HG03066 (cell line): ENCODE data around the gene BID.
"Not testable (repeated sequence)": the region's sequence is repeated elsewhere in the genome, so short reads cannot be mapped to it uniquely, and the experiment has no call there.

ENCODE experiments used
- ATAC-seq: cut with Tn5 transposase; IDR thresholded peaks from one replicate; pipeline ENCODE4 v1.9.1; 2021; ENCODE audit warnings: low read depth; ENCODE audit not compliant: unreplicated experiment

The BID gene

GRCh38 chr22:17707526-17707925 lies 66.7 kb downstream of the BID start:
- no peak for ATAC-seq

GRCh38 chr22:17706947-17707346 lies 67.3 kb downstream of the BID start:
- no peak for ATAC-seq

DNA sequence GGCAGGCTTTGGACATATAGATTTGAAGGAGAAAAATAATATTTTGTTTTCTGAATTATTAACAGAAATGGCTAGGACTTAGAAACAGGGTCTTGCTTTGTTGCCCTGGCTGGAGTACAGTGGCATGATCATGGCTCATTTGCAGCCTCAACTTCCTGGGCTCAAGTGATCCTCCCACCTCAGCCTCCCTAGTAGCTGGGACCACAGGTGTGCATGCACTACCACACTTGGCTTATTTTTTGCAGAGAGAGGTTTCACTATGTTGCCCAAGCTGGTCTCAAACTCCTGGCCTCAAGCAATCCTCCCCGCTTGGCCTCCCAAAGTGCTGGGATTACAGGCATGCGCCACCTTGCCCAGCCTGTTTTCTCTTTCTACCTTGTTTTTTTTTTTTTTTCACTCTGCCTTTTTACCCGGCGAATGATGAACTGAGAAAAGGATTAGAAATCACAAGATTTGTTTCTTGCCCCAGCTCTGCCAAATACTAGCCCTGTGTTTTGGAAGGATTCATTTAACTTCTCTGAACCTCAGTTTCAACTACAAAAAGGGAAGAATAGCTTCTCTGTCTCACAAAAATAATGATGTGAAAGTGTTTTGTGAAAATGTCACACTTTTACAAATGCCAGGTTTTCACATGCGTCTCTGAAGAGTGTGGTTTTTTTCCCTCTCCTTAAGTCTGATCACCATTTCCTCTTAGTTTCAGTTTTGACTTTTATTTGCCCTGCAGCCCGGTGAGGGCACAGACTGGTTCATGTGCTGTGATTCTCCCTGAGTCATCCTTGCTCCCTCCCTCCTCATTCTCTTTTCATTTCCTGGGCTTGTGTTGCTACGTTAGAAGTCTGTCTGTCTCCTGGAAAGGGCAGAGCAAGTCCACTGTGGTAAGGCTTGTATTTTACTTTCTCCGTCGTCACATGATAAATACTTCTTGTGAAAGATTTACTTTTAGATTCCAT lies 68.0 kb downstream of the BID start:
- peak; percentile 84 for ATAC-seq

DNA sequence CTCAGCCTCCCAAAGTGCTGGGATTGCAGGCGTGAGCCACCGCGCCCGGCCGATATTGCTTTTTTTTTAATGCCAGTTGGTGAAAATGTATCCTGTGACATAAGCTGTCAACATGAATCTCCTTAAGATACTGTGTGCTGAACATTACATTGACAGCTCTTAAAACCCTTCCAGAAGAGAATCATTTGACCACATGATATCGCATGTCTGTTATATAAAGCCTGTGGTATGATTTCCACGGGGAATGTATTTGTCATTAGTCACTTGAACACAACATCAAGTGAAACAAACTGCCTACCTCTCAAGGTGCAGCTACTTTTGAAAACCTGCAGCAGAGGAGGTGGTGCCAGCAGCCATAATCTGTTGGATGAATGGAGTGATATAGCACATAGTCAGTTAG lies 68.7 kb downstream of the BID start:
- no peak for ATAC-seq

GRCh38 chr22:17703811-17704210 lies 70.5 kb downstream of the BID start:
- ATAC-seq: no peak

DNA sequence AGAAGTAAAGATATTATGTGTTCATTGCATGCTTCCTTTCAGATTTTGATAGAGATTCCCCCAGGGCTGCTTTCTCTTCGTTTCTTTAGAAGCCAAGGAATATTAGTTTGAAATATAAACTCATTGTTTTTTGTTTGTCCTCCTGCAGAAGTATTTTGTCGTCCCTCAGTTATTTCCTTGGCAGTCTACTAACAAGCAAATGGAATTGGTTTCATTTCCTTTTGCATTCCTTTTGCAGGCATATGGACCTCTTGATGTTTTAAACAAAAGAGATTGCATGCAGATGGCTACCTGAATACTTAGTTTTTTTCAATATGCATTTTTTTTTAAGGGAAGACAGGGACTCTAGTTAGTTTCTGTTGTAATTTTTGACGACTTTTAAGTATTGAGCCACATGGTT lies 73.5 kb downstream of the BID start:
- no peak for ATAC-seq

- no peak for ATAC-seq
Measured at GRCh38 chr22:17699696-17700340, 74.5 kb downstream of the BID start.

DNA sequence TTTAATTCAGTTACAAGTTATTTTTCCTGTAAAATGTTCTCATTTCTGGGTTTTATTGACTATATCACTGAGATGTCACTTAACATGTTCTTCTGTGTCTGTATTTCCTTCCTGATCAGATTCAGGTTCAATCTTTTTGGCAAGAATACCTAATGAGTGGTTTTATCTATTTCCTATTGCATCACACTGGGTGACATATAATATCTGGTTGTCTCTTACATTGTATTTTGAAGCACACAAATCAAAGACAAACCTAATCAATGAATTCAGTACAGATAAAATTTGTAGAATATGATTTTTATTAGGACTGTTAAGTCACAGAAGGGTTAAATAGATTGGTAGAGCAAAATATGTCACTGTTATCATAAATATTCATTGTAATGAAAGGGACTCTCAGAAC lies 75.3 kb downstream of the BID start:
- ATAC-seq: no peak

- not testable (repeated sequence) for ATAC-seq
Measured at GRCh38 chr22:17698276-17698675, 76.0 kb downstream of the BID start.

- ATAC-seq: not testable (repeated sequence)
Measured at GRCh38 chr22:17697196-17697595, 77.1 kb downstream of the BID start.

DNA sequence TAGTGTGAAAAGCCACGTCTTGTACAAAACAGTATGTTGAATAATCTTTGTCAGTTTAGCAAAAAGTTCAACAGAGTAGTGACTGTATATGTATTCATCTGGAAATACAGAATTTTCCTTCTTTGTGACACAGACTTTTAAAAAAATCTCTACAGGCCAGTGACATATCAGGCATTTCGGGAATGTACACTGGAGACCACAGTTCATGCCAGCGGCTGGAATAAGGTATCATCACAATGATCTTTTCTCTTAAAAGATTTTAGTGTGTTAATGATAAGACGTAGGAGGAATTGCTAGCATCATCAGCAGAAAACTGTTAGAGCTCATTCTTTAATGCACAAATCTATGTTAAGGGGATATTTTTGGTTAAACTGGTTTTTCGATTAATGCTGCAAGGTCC lies 78.3 kb downstream of the BID start:
- ATAC-seq: no peak

GRCh38 chr22:17694752-17695151 lies 79.5 kb downstream of the BID start:
- no peak for ATAC-seq

- ATAC-seq: no peak
Measured at GRCh38 chr22:17694193-17694592, 80.1 kb downstream of the BID start.

DNA sequence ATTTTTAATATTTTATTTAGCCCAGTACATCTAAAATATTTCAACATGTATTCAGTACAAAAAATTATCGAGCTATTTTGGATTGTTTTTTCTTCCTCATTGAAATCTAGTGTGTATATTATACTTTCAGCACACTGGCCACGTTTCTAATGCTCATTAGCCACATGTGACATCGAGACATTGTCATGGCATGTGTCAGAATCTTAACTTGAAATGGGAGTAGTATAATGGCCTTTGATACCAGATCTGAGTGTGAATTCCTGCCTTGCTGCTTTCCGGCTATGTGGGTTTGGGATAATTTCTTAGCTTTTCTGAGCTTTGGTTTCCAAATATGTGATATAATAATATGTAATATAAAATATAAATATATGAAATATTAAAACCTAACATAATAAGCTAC lies 81.4 kb downstream of the BID start:
- ATAC-seq: no peak

GRCh38 chr22:17684245-17684644 lies 90.0 kb downstream of the BID start:
- ATAC-seq: no peak
